ENCODE results near the gene HOXB3. TPM values are rescaled to one million over a fixed set of nuclear protein-coding genes. Genes with fewer than 3 reads are reported as not detected.

Gene HOXB3
- 15.7 and 21.3 TPM in 2 replicates for total RNA-seq

DNA sequence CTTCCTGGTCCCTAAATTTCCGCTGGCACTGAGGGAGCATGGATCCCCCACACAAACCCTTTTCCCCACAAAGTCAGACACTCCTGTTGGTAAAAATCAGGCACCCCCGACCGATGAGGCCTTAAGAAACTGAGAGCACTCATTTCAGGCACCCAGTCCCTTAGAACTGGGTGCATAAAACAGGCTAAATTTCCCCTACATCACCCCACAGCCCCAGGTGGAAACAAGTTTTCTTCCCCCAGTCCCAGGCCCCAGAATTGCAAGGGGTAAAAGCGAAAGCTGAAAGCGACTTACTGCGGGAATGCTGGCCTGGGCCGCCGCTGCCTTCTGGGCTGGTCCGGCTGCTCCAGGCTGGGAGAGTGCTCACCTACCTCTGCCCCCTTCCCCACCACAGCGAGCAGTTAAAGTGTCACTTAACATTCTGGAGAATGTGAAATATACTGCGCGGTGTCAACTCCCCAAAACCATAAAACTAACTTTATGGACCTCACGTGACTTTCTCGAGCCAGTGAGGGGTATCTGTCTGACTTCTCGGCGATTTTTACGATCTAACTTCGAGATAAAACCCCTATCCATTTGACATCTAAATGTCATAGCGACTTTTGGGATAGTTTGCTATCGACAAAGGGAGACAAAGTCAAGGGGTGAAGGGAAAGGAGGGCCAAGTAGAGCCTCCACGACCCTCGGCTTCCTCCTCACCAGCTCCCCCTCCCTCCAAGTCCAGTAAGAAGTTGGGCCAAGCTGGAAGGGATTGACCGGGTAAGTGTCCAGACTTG lies at the start of gene HOXB3:
HOXB3 (minus strand) TSS at position 411 of the 776 bp plus-strand sequence. CDS start 37,767 bp downstream, outside the sequence.

DNA sequence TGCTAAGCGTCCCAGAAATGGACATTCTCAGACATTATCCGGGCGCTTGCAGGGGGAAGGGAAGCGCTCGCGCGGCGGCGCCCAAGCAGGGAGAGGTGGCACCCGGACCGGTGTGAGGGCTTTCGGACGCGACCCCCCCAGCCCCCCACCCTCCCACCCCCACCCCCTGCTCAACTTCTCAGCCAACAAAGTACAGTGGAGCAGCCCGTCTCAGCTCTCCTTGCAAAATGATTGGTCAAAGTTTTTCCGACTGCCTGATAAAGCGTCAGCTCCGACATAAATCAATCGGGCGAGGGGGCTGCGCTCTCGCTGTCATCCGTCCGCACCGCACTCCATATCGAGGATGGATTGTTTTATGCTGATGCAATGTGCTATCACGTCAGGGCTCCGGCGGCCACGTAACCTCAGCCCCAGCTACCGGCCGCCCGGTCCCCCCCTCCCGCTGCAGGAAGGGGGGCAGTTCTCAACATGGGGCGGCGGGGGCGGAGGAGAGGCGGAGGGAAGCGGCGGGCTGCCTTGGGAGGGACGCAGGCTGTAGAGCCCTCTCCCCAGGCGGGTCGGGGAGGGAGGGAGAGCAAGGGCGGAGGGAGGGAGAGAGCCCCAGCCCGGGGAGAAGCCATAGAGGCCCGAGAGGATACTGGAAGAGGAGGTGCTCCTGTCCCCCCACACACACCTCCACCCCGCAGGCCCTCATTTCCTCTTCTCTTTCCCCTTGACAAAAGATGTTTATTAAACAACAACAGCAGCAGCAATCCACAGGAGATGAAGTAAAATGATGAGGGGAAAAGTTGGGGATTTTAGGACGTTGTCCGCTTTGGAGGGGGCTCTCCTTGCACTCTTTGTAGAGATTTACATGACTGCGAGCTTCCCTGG lies 36.4 kb upstream of the HOXB3 start, which contains the start of gene HOXB9:
HOXB9 (minus strand) TSS at position 114 of the 873 bp plus-strand sequence; CDS start at position 25, 89 bp downstream.

DNA sequence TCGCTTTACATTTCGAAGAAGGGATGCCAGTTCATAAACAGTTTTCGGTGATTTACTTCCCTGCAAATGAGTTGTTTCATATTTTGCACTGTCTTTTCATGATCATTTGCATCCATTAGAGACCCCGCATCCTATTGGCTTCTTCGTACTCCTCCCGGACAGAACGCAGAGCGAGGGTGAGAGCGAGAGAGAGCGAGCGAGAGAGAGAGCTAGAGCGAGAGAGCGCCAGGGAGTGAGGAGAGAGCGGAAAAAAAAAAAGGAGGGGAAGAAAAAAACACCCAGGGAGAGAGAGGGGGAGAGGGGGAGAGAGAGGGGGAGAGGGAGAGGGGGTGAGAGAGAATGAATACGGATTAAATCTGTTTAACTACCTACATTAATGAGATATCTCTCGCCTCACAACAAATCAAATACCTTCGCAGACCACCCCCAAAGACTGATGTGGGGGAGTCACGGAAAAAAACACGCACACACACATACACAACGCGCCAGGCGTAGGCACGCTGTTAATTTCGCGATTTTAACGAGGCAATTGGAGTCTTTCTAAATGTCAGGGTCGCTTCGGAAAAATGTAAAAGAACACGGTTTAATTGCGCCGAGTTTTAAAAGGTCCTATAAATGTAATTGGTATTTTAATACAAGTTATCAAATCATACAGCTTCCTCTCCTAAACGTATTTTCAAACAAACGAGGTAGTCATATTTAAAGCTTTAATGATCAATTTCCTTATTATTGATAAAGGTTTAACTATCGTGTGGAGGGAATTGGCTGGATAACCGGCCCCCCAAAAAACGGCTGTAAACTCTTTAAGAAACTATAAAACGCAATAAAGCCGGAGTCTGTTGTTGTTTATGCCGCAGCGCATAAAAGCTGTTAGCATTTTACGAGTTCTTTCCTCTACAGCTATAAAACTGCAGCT lies 25.3 kb upstream of the HOXB3 start, which contains the start of gene HOXB8:
HOXB8 (minus strand) TSS at position 246 of the 916 bp plus-strand sequence. CDS start 588 bp downstream, outside the sequence.

DNA sequence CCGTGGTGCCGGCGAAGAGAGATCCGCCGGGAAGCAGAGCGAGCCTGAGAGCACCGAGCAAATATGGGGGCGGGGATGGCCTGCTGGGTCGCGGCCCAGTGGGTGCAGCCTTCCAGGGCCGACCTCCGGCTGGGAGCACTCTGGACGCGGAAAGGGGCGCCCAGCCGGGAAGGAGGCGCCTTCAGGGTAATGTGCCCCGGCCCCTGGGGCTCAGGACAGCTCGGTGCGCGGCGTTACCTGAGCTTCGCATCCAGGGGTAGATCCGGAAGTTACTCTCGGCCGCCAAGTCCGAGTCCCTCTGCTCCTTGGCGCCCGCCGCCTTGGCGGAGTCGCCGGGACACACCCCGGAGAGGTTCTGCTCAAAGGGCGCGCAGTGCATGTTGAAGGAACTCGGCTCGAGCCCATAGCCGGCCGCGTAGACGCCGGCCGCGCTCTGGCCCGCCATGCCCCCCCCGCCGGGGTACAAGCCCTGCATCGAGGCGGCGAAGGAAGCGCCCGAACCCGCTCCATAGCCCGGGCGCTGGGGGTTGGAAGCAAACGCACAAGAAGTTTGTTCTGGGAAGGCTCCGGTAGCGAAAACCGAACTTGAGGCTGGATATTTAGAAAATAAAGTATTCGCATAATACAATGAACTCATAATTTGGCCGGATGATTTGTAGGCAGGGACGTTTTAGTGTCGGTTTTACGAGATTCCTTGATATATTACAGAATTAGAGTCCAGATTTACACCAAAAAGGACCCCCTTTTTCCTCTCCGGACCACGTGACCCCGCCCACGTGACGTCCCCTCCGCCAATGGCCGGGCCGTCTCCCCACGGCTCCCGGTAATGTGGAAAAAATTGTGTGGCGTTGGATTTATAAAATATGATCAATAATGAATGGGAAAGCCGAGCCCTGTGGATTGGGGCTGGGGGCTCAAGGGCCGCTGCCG lies 20.5 kb upstream of the HOXB3 start, which contains the start of gene HOXB7:
HOXB7 (minus strand) TSS at position 736 of the 930 bp plus-strand sequence; CDS start at position 637, 99 bp downstream.

DNA sequence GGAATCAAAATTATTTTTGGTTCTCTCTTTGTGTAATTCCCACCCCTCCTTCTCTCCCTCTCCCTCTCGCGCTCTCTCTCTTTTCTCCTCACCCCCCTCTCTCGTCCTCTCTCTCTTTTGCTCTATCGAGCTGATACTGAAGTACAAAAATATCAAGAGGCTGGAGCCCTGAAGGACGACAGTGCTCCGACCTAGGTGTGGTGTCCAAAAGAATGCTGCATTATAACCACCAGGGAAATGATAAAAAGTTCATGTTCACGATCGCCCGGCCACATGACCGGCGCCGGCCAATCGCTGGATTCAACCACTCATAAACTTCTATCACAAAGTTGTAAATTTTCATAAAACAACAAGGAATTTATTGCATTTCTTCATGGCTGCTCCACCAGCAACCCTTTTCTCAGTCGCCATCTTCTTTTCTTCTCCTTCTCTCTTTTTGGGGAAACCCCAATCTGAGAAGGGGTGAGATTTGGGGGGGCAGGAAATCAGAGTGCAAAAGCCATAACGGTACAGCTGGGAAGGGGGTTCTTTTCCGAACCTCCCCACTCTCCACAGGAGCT lies 14.8 kb upstream of the HOXB3 start, which contains the start of gene HOXB6:
HOXB6 (minus strand) TSS at position 217 of the 560 bp plus-strand sequence. CDS start 6,836 bp downstream, outside the sequence.

DNA sequence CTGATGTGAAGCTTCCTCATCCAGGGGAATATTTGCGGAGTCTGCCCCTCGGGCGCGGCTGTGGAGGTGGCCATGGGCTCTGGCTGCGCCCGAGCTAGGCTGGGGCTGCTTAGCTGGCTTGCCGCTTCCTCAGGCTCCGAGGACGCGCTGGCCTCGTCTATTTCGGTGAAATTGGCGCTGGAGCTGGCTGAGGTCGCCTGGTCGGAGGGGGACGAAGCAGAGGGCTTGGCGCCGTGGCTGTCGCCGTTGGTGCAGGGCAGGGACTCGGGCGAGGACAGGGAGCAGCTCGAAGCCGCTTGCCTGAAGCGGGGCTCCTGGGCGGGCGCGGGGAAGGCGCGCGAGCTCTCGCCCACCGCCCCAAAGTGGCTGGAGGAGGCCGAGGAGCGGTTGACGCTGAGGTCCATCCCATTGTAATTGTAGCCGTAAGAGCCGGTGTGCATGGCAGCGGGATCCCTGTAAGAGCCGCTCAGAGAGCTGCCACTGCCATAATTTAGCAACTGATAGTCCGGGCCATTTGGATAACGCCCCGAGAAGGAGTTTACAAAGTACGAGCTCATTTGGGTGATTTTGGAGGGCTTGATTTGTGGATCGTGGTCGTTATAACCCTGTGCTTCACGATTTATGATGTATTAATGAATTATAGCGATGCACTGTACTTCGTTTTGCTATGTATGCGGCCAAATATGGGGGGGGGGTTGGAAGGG lies 3.2 kb upstream of the HOXB3 start, which contains the start of gene HOXB5:
HOXB5 (minus strand) TSS at position 654 of the 704 bp plus-strand sequence; CDS start at position 557, 97 bp downstream.

DNA sequence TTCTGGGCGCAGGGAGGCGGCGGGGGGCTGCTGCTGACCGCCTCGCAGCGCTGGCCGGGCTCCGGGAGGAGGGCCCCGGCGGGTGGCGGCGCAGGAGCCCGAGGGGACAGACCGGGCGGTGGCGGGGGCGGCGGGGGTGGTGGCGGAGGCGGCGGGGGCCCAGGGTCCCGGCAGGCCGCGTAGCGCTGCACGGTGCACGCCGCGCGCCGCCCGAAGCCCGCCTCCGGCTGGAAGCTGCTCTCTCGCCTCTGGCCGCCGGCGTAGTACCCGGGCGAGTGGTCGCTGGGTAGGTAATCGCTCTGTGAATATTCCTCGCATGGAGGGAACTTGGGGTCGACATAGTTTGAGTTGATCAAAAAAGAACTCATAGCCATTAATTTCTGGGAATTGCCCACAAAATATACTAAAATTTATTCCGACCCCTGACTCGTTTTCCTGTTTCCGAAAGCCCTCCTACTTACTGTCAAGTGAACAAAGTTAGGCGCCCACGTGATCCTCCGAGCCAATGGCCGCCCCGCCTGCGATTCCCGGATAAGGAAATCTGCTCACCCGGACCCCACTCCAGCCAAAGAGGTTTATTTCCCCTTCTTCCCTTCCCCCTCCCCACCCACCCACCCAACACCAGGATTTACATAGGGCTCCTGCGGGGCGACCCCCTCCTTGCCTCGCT lies 12.0 kb downstream of the HOXB3 start, which contains the start of gene HOXB4:
HOXB4 (minus strand) TSS at position 405 of the 670 bp plus-strand sequence; CDS start at position 374, 31 bp downstream.

DNA sequence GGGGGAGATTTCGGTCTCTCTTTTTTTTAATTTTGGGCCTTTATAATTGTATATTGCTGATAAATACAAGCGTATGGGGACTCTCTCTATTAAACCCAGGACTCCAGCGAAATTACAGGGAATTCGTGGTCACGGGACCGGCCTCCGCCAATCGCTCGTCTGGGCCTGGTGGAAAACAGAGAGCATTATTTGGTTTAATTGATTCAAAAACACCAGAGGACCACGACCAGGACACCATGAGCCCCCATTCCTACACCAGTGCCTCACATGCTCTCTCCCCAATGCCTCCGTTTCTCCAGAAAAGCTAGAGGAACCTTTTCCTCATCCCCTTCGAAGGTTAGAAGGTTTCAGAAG lies 45.0 kb downstream of the HOXB3 start, which contains the start of gene HOXB2:
HOXB2 (minus strand) TSS at position 88 of the 354 bp plus-strand sequence. CDS start 198 bp downstream, outside the sequence.

DNA sequence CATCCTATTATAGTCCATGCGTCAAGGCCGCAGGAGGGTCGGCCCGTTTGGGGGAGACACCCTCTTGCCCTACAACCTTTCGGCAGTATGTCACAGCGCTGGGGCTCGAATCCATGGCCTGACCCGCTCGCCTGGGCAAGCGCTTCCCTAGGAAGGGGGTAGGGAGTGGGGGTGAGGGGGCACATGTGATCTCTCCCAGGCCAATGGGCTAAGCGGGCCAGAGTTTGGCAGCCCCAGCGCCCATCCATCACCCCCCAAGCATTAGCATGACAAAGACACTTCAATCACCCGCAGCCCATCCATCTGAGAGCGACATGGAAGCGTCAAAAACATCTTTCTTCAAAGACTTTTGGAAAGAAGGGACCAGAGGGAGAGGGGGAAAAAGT lies 59.2 kb downstream of the HOXB3 start, which contains the start of gene HOXB1:
HOXB1 (minus strand) TSS at position 125 of the 386 bp plus-strand sequence; CDS start at position 18, 107 bp downstream.

Small RNAs within 50 kb of the gene (small RNA-seq; reads per million reads assigned to genes)
- gene MIR196A1 = 0.29 reads per million, percentile 8 among the genes with 10 or more reads in this experiment

Other genes with a start within 250 kb of the HOXB3 start
- gene SKAP1, start 160.0 kb downstream of the HOXB3 start, total RNA-seq = 0.65 TPM in 1 of 2 replicates, not detected in the other
- gene HOXB1, start 59.2 kb downstream of the HOXB3 start, total RNA-seq = not detected in 2 replicates
- 2.5 and 2.9 TPM in 2 replicates for gene HOXB2, start 45.1 kb downstream of the HOXB3 start, total RNA-seq
- 5.2 and 6.0 TPM in 2 replicates for gene HOXB4, start 11.9 kb downstream of the HOXB3 start, total RNA-seq
- 0.33 and 0.86 TPM in 2 replicates for gene HOXB5, start 3.5 kb upstream of the HOXB3 start, total RNA-seq
- 16.0 and 19.8 TPM in 2 replicates for gene HOXB6, start 14.7 kb upstream of the HOXB3 start, total RNA-seq
- gene HOXB7, start 20.8 kb upstream of the HOXB3 start, total RNA-seq = 14.4 and 17.9 TPM in 2 replicates
- 1.4 and 4.2 TPM in 2 replicates for gene HOXB8, start 25.1 kb upstream of the HOXB3 start, total RNA-seq
- gene HOXB9, start 36.1 kb upstream of the HOXB3 start, total RNA-seq = 1.7 and 2.6 TPM in 2 replicates
- not detected in 2 replicates for gene PRAC1, start 132.3 kb upstream of the HOXB3 start, total RNA-seq
- gene PRAC2, start 132.9 kb upstream of the HOXB3 start, total RNA-seq = not detected in 2 replicates
- gene HOXB13, start 138.5 kb upstream of the HOXB3 start, total RNA-seq = under 0.01 TPM in 1 of 2 replicates, not detected in the other
- gene TTLL6, start 227.0 kb upstream of the HOXB3 start, total RNA-seq = not detected in 2 replicates
- gene CALCOCO2, start 240.8 kb upstream of the HOXB3 start, total RNA-seq = 43.8 and 49.3 TPM in 2 replicates